Keratinocyte (primary cell): ENCODE measurements around the gene OR6C2.

Experiments
- EZH2 ChIP-seq: IDR thresholded peaks from one replicate; pipeline ENCODE4 v1.6.1; 2012; ENCODE audit warnings: inconsistent platforms, mild to moderate bottlenecking, low read length, moderate library complexity
- TF ChIP-seq, protein P1 (sequence below), 3 experiments: IDR thresholded peaks in 1 of 3; conservative IDR thresholded peaks in 1 of 3; optimal IDR thresholded peaks in 1 of 3; 2 replicates in 2 of 3; 3 replicates in 1 of 3; pipeline versions ENCODE3 to v1.5.1; 2011; ENCODE audit warnings: low read length in 3 of 3, mild to moderate bottlenecking in 3 of 3, moderate library complexity in 2 of 3, control low read depth in 1 of 3, inconsistent platforms in 1 of 3; ENCODE audit not compliant: insufficient read depth in 2 of 3; ENCODE audit errors: extremely low read depth in 1 of 3

DNA sequence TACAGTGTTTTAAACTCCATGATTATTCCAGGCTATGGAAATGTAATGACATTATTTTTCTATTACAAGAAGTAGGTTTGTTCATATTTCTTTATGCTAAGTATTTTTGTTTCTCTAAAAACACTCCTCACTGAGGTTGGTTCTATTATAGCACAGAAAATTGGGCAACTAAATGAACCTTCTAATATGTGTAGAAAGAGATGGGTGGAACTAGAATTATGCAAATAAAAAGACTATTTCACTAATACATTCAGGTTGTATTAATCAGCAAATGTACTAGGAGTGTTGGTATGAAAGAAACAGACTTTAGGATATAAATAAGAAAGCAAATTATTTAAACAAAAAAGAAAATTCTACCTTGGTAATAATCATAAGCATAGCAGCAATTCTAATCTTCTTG lies 4.9 kb downstream of the OR6C2 start:
- TF ChIP-seq, protein P1, sequence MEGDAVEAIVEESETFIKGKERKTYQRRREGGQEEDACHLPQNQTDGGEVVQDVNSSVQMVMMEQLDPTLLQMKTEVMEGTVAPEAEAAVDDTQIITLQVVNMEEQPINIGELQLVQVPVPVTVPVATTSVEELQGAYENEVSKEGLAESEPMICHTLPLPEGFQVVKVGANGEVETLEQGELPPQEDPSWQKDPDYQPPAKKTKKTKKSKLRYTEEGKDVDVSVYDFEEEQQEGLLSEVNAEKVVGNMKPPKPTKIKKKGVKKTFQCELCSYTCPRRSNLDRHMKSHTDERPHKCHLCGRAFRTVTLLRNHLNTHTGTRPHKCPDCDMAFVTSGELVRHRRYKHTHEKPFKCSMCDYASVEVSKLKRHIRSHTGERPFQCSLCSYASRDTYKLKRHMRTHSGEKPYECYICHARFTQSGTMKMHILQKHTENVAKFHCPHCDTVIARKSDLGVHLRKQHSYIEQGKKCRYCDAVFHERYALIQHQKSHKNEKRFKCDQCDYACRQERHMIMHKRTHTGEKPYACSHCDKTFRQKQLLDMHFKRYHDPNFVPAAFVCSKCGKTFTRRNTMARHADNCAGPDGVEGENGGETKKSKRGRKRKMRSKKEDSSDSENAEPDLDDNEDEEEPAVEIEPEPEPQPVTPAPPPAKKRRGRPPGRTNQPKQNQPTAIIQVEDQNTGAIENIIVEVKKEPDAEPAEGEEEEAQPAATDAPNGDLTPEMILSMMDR (optimal IDR thresholded peaks at IDR 0.05 in 1 of 3, IDR thresholded peaks at IDR 0.05 in 1 of 3, conservative IDR thresholded peaks at IDR 0.05 in 1 of 3; ENCODE audit: extremely low read depth in 1 of 3, insufficient read depth in 2 of 3, low read length in 3 of 3), result no peak
- TF ChIP-seq EZH2, result no peak
